ENCODE results near the gene LCP2.

LCP2 gene

GRCh38 chr5:170263906-170264305 lies 33.7 kb downstream of the LCP2 start:
- TF ChIP-seq OSR1 (CRISPR knock-in tag; IDR thresholded peaks at IDR 0.05) (no peak), ZFP3 (CRISPR knock-in tag; IDR thresholded peaks at IDR 0.05) (no peak), TCF4 (CRISPR knock-in tag; IDR thresholded peaks at IDR 0.05; ENCODE audit: borderline replicate concordance) (no peak), BACH2 (CRISPR knock-in tag; IDR thresholded peaks at IDR 0.05; ENCODE audit: borderline replicate concordance) (no peak), TOX (CRISPR knock-in tag; IDR thresholded peaks at IDR 0.05; ENCODE audit: borderline replicate concordance) (no peak), SNAI2 (CRISPR knock-in tag; IDR thresholded peaks at IDR 0.05) (no peak), ZNF565 (CRISPR knock-in tag; conservative IDR thresholded peaks at IDR 0.05; ENCODE audit: low read depth) (no peak), PPARA (CRISPR knock-in tag; IDR thresholded peaks at IDR 0.05; ENCODE audit: borderline replicate concordance) (no peak), GLIS3 (CRISPR knock-in tag; IDR thresholded peaks at IDR 0.05) (no peak), ISL1 (CRISPR knock-in tag; IDR thresholded peaks at IDR 0.05) (no peak), ZFP30 (CRISPR knock-in tag; IDR thresholded peaks at IDR 0.05) (no peak), CSRNP3 (CRISPR knock-in tag; IDR thresholded peaks at IDR 0.05) (no peak), RARB (CRISPR knock-in tag; IDR thresholded peaks at IDR 0.05) (no peak), CSDC2 (CRISPR knock-in tag; IDR thresholded peaks at IDR 0.05) (no peak), ZNF70 (CRISPR knock-in tag; IDR thresholded peaks at IDR 0.05) (no peak), TSHZ2 (CRISPR knock-in tag; IDR thresholded peaks at IDR 0.05) (no peak), ESRRG (CRISPR knock-in tag; IDR thresholded peaks at IDR 0.05) (no peak), CREB5 (CRISPR knock-in tag; IDR thresholded peaks at IDR 0.05; ENCODE audit: low read depth) (no peak), ZNF8 (CRISPR knock-in tag; IDR thresholded peaks at IDR 0.05) (no peak), ZC3H10 (CRISPR knock-in tag; IDR thresholded peaks at IDR 0.05) (no peak)
- ATAC-seq, result no peak

- TF ChIP-seq SNAI2 (CRISPR knock-in tag; IDR thresholded peaks at IDR 0.05) (no peak), BACH2 (CRISPR knock-in tag; IDR thresholded peaks at IDR 0.05; ENCODE audit: borderline replicate concordance) (no peak), ZFP30 (CRISPR knock-in tag; IDR thresholded peaks at IDR 0.05) (no peak)
- ATAC-seq, result no peak
Observed at GRCh38 chr5:170262061-170263045, 35.2 kb downstream of the LCP2 start.

- ATAC-seq, result no peak
- TF ChIP-seq BACH2 (CRISPR knock-in tag; IDR thresholded peaks at IDR 0.05; ENCODE audit: borderline replicate concordance), result no peak
- TF ChIP-seq SNAI2 (CRISPR knock-in tag; IDR thresholded peaks at IDR 0.05), result no peak
- no peak for TF ChIP-seq OSR1 (CRISPR knock-in tag; IDR thresholded peaks at IDR 0.05)
- no peak for TF ChIP-seq ZFP30 (CRISPR knock-in tag; IDR thresholded peaks at IDR 0.05)
- no peak for TF ChIP-seq TCF4 (CRISPR knock-in tag; IDR thresholded peaks at IDR 0.05; ENCODE audit: borderline replicate concordance)
- no peak for TF ChIP-seq POU6F1 (CRISPR knock-in tag; IDR thresholded peaks at IDR 0.05; ENCODE audit: borderline replicate concordance, low read depth)
- TF ChIP-seq ARNTL (CRISPR knock-in tag; IDR thresholded peaks at IDR 0.05; ENCODE audit: borderline replicate concordance, low read depth), result no peak
- no peak for TF ChIP-seq GLIS3 (CRISPR knock-in tag; IDR thresholded peaks at IDR 0.05)
- no peak for TF ChIP-seq ZC3H10 (CRISPR knock-in tag; IDR thresholded peaks at IDR 0.05)
- no peak for TF ChIP-seq ZNF8 (CRISPR knock-in tag; IDR thresholded peaks at IDR 0.05)
- no peak for TF ChIP-seq TOX (CRISPR knock-in tag; IDR thresholded peaks at IDR 0.05; ENCODE audit: borderline replicate concordance)
Observed at GRCh38 chr5:170261528-170262043, 36.0 kb downstream of the LCP2 start.

Measured in SK-N-SH treated with all-trans-retinoic acid at 6 μM for 48 hours (cell line).